Measurements from ENCODE around the gene KATNAL2.

KATNAL2 gene

GRCh38 chr18:47110492-47111274 lies 193.3 kb downstream of the KATNAL2 start:
- H3K36me3 ChIP-seq (ENCODE audit: insufficient read depth, insufficient read length, low read length): peaks cover 53% of the 10 kb centered on the region
- TF ChIP-seq YY1 (IDR thresholded peaks at IDR 0.05; ENCODE audit: insufficient read depth, insufficient read length) (no peak), ZNF274 (IDR thresholded peaks at IDR 0.05; ENCODE audit: low read depth, low read length) (no peak), SUZ12 (IDR thresholded peaks at IDR 0.05; ENCODE audit: extremely low read depth, insufficient read depth, insufficient read length) (no peak)
- H3K4me1 ChIP-seq (ENCODE audit: insufficient read depth, insufficient read length): no peaks in the 10 kb centered on the region
- H3K4me3 ChIP-seq (ENCODE audit: insufficient read length, low read depth): no peak overlapping the region
- H3K27me3 ChIP-seq (ENCODE audit: insufficient read depth, insufficient read length): no peaks in the 10 kb centered on the region
- DNase-seq (ENCODE audit: low read depth, low spot score): no peak
- no peak overlapping the region for H3K9ac ChIP-seq (ENCODE audit: insufficient read length, low read depth)
- no peaks in the 10 kb centered on the region for H3K9me3 ChIP-seq (ENCODE audit: insufficient read depth, low read length)

- TF ChIP-seq YY1 (IDR thresholded peaks at IDR 0.05; ENCODE audit: insufficient read depth, insufficient read length) (no peak), ZNF274 (IDR thresholded peaks at IDR 0.05; ENCODE audit: low read depth, low read length) (no peak), SUZ12 (IDR thresholded peaks at IDR 0.05; ENCODE audit: extremely low read depth, insufficient read depth, insufficient read length) (no peak)
- H3K36me3 ChIP-seq (ENCODE audit: insufficient read depth, insufficient read length, low read length): peaks cover 35% of the 10 kb centered on the region
- no peak overlapping the region for H3K9ac ChIP-seq (ENCODE audit: insufficient read length, low read depth)
- H3K27me3 ChIP-seq (ENCODE audit: insufficient read depth, insufficient read length): no peaks in the 10 kb centered on the region
- H3K4me3 ChIP-seq (ENCODE audit: insufficient read length, low read depth): no peak overlapping the region
- H3K9me3 ChIP-seq (ENCODE audit: insufficient read depth, low read length): no peaks in the 10 kb centered on the region
- DNase-seq (ENCODE audit: low read depth, low spot score): peak; percentile 13
- no peaks in the 10 kb centered on the region for H3K4me1 ChIP-seq (ENCODE audit: insufficient read depth, insufficient read length)
Measured at GRCh38 chr18:47113796-47114540, 196.6 kb downstream of the KATNAL2 start.

GRCh38 chr18:47115205-47115604 lies 197.8 kb downstream of the KATNAL2 start:
- DNase-seq (ENCODE audit: low read depth, low spot score): no peak
- Histone ChIP-seq H3K9ac (ENCODE audit: insufficient read length, low read depth) (no peak overlapping the region), H3K9me3 (ENCODE audit: insufficient read depth, low read length) (no peaks in the 10 kb centered on the region), H3K4me3 (ENCODE audit: insufficient read length, low read depth) (no peak overlapping the region), H3K4me1 (ENCODE audit: insufficient read depth, insufficient read length) (no peaks in the 10 kb centered on the region), H3K36me3 (ENCODE audit: insufficient read depth, insufficient read length, low read length) (peaks cover 29% of the 10 kb centered on the region), H3K27me3 (ENCODE audit: insufficient read depth, insufficient read length) (no peaks in the 10 kb centered on the region)
- TF ChIP-seq ZNF274 (IDR thresholded peaks at IDR 0.05; ENCODE audit: low read depth, low read length) (no peak), SUZ12 (IDR thresholded peaks at IDR 0.05; ENCODE audit: extremely low read depth, insufficient read depth, insufficient read length) (no peak), YY1 (IDR thresholded peaks at IDR 0.05; ENCODE audit: insufficient read depth, insufficient read length) (no peak)

GRCh38 chr18:47118981-47119380 lies 201.6 kb downstream of the KATNAL2 start:
- TF ChIP-seq ZNF274 (IDR thresholded peaks at IDR 0.05; ENCODE audit: low read depth, low read length) (no peak), YY1 (IDR thresholded peaks at IDR 0.05; ENCODE audit: insufficient read depth, insufficient read length) (no peak), SUZ12 (IDR thresholded peaks at IDR 0.05; ENCODE audit: extremely low read depth, insufficient read depth, insufficient read length) (no peak)
- DNase-seq (ENCODE audit: low read depth, low spot score): no peak
- Histone ChIP-seq H3K9ac (ENCODE audit: insufficient read length, low read depth) (no peak overlapping the region), H3K4me3 (ENCODE audit: insufficient read length, low read depth) (no peak overlapping the region), H3K27me3 (ENCODE audit: insufficient read depth, insufficient read length) (no peaks in the 10 kb centered on the region), H3K4me1 (ENCODE audit: insufficient read depth, insufficient read length) (no peaks in the 10 kb centered on the region), H3K36me3 (ENCODE audit: insufficient read depth, insufficient read length, low read length) (peaks cover 7% of the 10 kb centered on the region), H3K9me3 (ENCODE audit: insufficient read depth, low read length) (no peaks in the 10 kb centered on the region)

- peaks cover 7% of the 10 kb centered on the region for H3K36me3 ChIP-seq (ENCODE audit: insufficient read depth, insufficient read length, low read length)
- TF ChIP-seq SUZ12 (IDR thresholded peaks at IDR 0.05; ENCODE audit: extremely low read depth, insufficient read depth, insufficient read length) (no peak), ZNF274 (IDR thresholded peaks at IDR 0.05; ENCODE audit: low read depth, low read length) (no peak)
- no peaks in the 10 kb centered on the region for H3K27me3 ChIP-seq (ENCODE audit: insufficient read depth, insufficient read length)
- no peak overlapping the region for H3K9ac ChIP-seq (ENCODE audit: insufficient read length, low read depth)
- DNase-seq (ENCODE audit: low read depth, low spot score): no peak
- no peaks in the 10 kb centered on the region for H3K9me3 ChIP-seq (ENCODE audit: insufficient read depth, low read length)
- no peaks in the 10 kb centered on the region for H3K4me1 ChIP-seq (ENCODE audit: insufficient read depth, insufficient read length)
- no peak overlapping the region for H3K4me3 ChIP-seq (ENCODE audit: insufficient read length, low read depth)
Measured at GRCh38 chr18:47120428-47120827, 203.0 kb downstream of the KATNAL2 start.

- Histone ChIP-seq H3K4me3 (ENCODE audit: insufficient read length, low read depth) (no peak overlapping the region), H3K9me3 (ENCODE audit: insufficient read depth, low read length) (no peaks in the 10 kb centered on the region), H3K9ac (ENCODE audit: insufficient read length, low read depth) (no peak overlapping the region), H3K36me3 (ENCODE audit: insufficient read depth, insufficient read length, low read length) (peaks cover 7% of the 10 kb centered on the region), H3K27me3 (ENCODE audit: insufficient read depth, insufficient read length) (no peaks in the 10 kb centered on the region), H3K4me1 (ENCODE audit: insufficient read depth, insufficient read length) (no peaks in the 10 kb centered on the region)
- DNase-seq (ENCODE audit: low read depth, low spot score): no peak
- TF ChIP-seq ZNF274 (IDR thresholded peaks at IDR 0.05; ENCODE audit: low read depth, low read length) (no peak), SUZ12 (IDR thresholded peaks at IDR 0.05; ENCODE audit: extremely low read depth, insufficient read depth, insufficient read length) (no peak), YY1 (IDR thresholded peaks at IDR 0.05; ENCODE audit: insufficient read depth, insufficient read length) (no peak)
Measured at GRCh38 chr18:47121146-47121545, 203.7 kb downstream of the KATNAL2 start.

- no peak overlapping the region for H3K9ac ChIP-seq (ENCODE audit: insufficient read length, low read depth)
- H3K4me3 ChIP-seq (ENCODE audit: insufficient read length, low read depth): no peak overlapping the region
- H3K4me1 ChIP-seq (ENCODE audit: insufficient read depth, insufficient read length): no peaks in the 10 kb centered on the region
- no peak for DNase-seq (ENCODE audit: low read depth, low spot score)
- no peak for TF ChIP-seq ZNF274 (IDR thresholded peaks at IDR 0.05; ENCODE audit: low read depth, low read length)
- TF ChIP-seq YY1 (IDR thresholded peaks at IDR 0.05; ENCODE audit: insufficient read depth, insufficient read length): no peak
- TF ChIP-seq SUZ12 (IDR thresholded peaks at IDR 0.05; ENCODE audit: extremely low read depth, insufficient read depth, insufficient read length): no peak
- no peaks in the 10 kb centered on the region for H3K9me3 ChIP-seq (ENCODE audit: insufficient read depth, low read length)
- H3K36me3 ChIP-seq (ENCODE audit: insufficient read depth, insufficient read length, low read length): peaks cover 8% of the 10 kb centered on the region
- H3K27me3 ChIP-seq (ENCODE audit: insufficient read depth, insufficient read length): no peaks in the 10 kb centered on the region
Measured at GRCh38 chr18:47141289-47141688, 223.9 kb downstream of the KATNAL2 start.
